Activated gamma-delta T cell (primary cell): ENCODE results near the gene PRCC.

Experiments
- DNase-seq: peaks from one replicate; lab custom pipeline; 2025; lab: John Stamatoyannopoulos, UW

The PRCC gene

DNA sequence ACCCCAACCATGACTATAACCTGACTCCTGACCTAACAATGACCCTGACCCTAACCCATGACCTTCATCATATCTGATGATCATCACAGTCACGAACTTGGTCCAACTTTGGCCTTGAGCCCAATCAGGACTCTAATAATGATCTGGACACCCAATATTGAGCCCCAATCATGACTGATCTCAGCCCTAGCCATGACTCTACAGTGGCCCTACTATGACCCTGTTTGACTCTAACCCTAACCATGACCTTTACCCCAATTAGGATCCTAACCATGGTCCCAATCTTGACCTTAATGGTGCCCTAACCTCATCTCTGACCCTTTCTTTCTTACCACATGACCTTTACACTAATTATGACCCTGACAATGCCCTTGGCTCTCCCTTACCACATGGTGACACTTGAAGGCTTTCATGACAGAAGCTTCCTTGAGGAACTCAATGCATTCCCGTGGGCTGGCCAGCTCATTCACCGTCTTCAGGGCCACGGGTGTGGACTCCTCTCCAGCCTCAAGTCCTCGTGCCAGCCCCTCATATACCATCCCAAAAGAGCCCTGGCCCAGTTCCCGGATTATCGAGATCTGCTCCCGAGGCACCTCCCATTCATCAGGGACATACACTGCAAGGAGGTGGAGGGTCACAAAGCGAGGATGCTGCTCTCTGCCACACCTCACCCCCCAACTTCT, 75.4 kb downstream of the PRCC start:
- DNase-seq = no peak

DNA sequence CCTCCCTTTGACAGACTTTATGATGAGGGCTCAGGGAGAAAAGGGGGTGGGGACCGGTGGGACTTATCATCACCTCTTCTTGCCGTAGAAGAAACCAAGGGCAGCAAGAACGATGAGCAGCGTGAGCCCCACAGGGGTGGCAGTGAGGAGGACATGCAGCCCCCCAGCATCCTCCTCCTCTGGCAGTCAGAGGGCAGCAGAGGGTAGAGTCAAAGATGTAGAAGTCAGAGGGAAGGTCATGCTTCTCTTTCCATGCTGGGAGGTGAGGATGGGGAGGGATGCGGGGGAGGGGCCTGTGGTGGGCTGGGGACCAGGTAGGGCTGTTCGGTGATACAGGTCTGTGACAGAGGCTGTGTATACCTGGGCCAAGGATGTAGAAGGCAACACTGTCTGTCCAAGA, 76.8 kb downstream of the PRCC start:
- DNase-seq = no peak

DNA sequence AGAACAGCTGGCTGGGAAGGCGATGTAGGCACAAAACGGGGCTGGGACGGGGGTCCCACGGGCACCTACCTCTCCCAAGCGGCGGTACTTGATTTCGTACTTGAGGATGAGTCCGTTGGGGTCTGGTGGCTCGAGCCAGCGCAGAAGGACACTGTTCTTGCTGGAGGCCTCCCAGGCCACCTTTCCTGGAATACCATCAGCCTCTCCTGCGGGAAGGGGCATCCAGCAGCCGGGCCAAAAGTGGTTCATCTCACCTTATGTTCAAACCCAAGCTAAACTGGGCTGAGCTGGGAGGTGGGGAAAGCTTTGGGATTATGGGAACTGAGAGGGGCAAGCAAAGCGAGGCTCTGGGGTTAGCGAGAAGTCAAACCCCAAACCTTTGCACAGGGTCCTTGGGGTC, 77.3 kb downstream of the PRCC start:
- no peak for DNase-seq

DNA sequence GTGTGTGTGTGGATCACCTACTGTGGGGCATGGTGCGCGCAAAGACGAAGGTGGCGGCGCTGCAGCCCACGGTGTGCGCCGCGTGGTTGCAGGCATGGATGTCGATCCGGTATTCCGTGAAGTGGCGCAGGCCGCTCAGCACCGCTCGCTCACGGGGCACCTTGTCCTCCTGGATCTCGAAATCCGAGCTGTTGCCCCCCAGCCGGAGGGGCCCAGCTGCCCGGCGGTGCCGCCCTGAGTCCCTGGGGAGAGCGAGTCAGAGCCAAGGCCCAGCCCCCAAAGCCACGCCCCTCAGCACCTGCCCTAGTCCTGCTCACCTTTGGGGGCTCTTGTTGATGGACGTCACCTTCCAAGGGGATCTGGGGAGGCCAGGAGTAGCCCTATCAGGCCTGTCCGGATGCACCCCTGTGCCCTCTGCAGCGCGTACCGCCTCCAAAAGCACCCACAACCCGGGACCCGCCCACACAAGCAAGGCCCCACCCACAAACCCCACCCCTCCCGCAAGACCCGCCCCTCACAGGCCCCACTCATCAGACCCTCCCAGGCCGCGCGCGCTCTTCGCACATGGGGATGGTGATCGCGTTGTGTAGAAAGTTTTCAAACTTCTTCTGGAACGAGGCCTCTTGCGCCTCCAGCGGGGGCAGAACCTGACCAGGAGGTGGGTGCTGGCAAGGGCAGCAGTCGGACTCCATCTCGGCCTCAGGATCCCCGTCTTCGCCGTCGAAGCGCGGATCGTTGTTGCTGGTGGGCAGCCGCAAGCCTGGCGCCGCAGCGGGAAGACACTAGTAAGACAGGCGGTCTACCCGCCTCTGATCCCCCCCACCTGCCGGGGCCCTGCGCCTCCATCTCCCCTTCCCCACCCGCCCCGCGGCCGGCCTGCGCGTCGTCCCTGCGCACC, 78.0 kb downstream of the PRCC start:
- no peak for DNase-seq

DNA sequence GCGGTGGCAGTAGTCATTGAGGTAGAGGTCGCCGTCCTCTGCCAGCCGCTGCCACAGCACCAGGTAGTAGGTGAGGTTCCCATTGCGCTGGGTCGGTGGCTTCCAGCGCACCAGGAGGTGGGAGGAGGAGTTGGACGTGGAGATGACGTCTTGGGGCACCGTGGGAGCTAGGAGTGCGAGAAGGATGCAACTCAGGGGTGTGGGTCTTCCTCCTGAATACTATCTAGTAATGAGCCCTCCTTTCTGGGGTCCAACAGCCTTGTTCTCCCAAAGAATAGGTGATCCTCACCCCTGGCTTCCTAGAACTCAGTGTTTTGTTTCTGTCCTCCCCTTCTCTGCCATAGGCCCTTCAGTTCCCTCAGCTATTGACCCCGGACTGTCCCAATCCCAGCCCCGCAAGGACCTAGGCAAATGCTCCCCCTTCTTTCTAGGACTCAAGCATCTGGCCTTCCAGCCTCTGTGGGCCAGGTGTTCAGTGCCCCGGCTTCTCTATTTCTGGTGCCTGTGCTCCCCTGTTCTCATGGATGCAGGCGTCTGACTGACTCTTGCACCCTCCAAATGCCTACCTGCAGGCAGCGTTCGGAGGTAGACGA, 78.7 kb downstream of the PRCC start:
- no peak for DNase-seq

DNA sequence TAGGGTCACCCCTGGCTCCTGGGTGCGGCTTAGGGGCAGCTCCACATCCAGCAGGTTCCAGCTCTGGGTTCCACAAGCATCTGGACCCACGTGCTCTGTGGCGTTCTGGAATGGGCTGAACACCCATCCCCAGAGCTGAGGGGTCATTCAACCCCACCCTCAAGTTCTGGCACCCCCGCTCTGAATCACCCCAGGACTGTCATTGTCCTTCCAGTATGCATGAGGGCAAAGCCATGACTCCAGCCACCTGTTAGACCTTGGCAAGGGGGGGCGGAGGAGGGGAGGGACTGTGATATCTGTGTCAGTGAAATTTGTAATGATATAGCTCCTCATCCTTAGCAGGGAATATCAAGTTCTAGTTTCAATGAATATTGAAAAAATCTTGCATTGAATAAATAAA, 79.3 kb downstream of the PRCC start:
- DNase-seq = no peak

DNA sequence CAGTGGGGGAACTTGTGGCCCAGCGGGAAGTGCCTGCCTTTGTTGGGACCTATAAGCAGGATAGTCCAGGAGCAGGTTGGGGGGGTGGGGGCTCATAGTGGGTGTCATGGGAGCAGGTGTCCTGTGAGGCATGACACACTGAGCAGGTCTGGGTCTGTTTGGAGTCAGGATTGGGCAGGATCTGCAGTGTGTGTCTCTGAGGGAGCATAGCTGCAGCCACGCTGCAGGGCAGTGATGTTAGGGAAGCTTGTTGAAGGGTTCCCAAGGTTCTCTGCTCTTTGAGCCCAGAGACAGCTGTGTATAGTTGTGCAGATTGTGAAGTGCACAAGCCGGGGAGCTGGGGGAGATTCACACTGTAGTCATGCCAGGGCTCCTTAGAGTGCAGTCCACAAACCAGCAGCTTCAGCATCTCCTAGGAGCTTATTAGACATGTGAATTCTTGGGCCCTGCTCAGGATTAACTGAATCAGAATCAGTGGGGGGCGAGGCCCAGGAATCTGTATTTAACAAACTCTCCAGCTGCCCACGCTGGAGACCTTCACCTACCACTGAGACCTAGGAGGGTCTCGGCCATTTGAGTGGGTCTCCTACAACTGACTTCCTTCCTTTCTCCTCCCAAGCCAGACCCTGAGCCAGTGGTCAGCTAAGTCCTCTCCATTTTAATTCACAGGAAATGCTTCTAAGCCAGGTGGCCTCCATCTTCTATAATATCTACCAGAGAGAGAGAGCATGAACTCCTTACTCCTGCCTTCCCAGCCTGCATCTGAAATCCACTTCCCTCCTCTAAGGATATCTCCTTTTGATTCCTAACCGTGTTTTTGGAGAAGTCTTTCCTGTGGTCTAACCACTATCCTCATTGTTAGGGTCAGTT, 80.5 kb downstream of the PRCC start:
- no peak for DNase-seq

DNA sequence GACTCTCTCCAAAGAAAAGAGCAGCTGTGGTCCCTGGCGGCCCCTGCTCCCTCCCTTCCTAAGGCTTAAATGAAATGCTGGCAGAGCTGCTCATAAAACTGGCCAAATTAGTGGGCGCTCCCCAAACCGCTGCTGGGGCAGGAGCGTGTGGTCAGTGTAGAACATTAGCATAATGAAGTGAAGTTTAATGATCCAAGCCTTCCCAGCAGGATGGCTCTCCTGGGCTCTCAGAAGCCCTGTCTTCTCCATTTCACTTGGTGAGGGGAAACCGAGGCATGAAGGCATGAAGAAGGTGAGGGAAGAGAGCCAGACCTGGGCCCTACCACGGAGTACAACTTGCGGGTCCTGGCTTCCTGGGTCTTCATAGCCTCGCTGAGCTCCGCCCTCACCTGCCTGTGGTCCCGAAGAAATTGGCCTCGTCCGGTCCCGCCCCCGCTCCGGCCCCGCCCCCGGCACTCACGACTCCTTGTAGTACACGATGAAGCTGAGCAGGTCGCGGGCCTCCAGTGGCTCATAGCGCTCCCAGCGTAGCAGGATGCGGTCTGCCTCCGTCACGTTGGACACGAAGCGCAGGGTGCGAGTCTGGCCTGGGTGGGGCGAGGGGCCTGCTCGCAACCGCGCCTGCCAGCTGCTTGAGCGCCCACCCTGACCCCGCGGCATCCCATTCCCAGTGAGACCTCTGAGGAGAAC, 81.3 kb downstream of the PRCC start:
- DNase-seq = peak; percentile 34

DNA sequence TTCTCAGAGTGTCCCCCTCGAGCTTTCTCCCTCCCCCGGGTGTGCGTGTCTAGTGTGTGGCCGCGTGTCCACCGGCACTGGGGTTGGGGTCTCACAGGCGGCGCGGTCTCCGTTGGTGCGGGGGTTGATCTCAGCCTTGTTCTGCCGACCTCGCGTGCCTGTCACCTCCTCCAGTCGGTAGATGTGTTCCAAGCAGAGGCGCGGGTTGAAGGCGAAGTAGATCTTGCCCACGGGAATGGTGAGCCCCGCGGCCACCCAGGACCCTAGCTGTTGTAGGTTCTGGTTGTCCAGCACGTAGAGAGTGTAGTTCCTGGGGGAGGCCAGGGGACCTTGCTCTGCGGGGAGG, 81.8 kb downstream of the PRCC start:
- DNase-seq = no peak
